Neural cell (in vitro differentiated cells): Measurements from ENCODE around the gene MYOZ1. TPM values are rescaled to one million over a fixed set of nuclear protein-coding genes. Genes with fewer than 3 reads are reported as not detected.

ENCODE experiments used
- H2AFZ ChIP-seq: fragments of 200-600, 300-800 bp; sonication (generic), shearing (Covaris generic); 2 replicates; pipeline ENCODE4 v1.6.0; 2014; ENCODE audit warnings: low read depth, mild to moderate bottlenecking, antibody characterized with exemption, low read length, moderate library complexity
- H3F3A ChIP-seq: fragments of 200-600 bp; shearing (Covaris generic); 2 replicates; pipeline ENCODE4 v1.6.1; 2016; ENCODE audit warnings: mild to moderate bottlenecking, moderate library complexity, mixed read lengths, antibody characterized with exemption, low read length; ENCODE audit not compliant: insufficient read depth, poor library complexity, severe bottlenecking
- H3K27ac ChIP-seq: fragments of 200-600, 300-800 bp; sonication (generic), shearing (Covaris generic); 2 replicates; pipeline ENCODE4 v1.5.1; 2014; ENCODE audit warnings: mild to moderate bottlenecking, low read length, moderate library complexity
- H3K27me3 ChIP-seq: fragments of 300-800, 200-600 bp; sonication (generic), shearing (Covaris generic); 2 replicates; pipeline ENCODE4 v1.6.0; 2014; ENCODE audit warnings: mild to moderate bottlenecking, low read depth, low read length, moderate library complexity; ENCODE audit not compliant: insufficient read depth
- H3K36me3 ChIP-seq: fragments of 300-800, 200-600 bp; sonication (generic), shearing (Covaris generic); 2 replicates; pipeline ENCODE4 v1.5.1; 2014; ENCODE audit warnings: mild to moderate bottlenecking, antibody characterized with exemption, low read length, moderate library complexity; ENCODE audit not compliant: insufficient read depth
- H3K4me2 ChIP-seq: fragments of 300-800, 200-600 bp; sonication (generic), shearing (Covaris generic); 2 replicates; pipeline ENCODE4 v1.6.0; 2014; ENCODE audit warnings: mild to moderate bottlenecking, low read length
- H3K4me3 ChIP-seq: fragments of 300-800, 200-600 bp; sonication (generic), shearing (Covaris generic); 2 replicates; pipeline ENCODE4 v1.5.1; 2014; ENCODE audit warnings: mild to moderate bottlenecking, low read length, moderate library complexity
- H3K79me2 ChIP-seq: fragments of 200-600 bp; shearing (Covaris generic); replicated peaks from 2 replicates; pipeline ENCODE4 v1.6.0; 2014; ENCODE audit warnings: mild to moderate bottlenecking, low read length, moderate library complexity; ENCODE audit not compliant: insufficient read depth
- H3K9ac ChIP-seq: fragments of 300-800, 200-600 bp; sonication (generic), shearing (Covaris generic); 2 replicates; pipeline ENCODE4 v1.6.1; 2016; ENCODE audit warnings: mild to moderate bottlenecking, low read length, mixed read lengths
- H3K9me2 ChIP-seq: fragments of 200-600 bp; shearing (Covaris generic); 2 replicates; pipeline ENCODE4 v1.6.1; 2016; ENCODE audit warnings: mild to moderate bottlenecking, low read length, mixed read lengths; ENCODE audit not compliant: insufficient read depth
- H3K9me3 ChIP-seq: fragments of 200-600, 300-800 bp; sonication (generic), shearing (Covaris generic); 2 replicates; pipeline ENCODE4 v1.6.1; 2016; ENCODE audit warnings: mild to moderate bottlenecking, mixed run types, low read length, moderate library complexity, mixed read lengths
- H4K20me1 ChIP-seq: fragments of 200-600 bp; shearing (Covaris generic); 2 replicates; pipeline ENCODE4 v1.6.1; 2016; ENCODE audit warnings: mild to moderate bottlenecking, mixed run types; ENCODE audit not compliant: insufficient read depth
- CTCF ChIP-seq: fragments of 450-650 bp; IDR thresholded peaks from 2 replicates; pipeline ENCODE4 v1.5.1; 2014; ENCODE audit warnings: antibody characterized with exemption, mild to moderate bottlenecking, moderate library complexity; ENCODE audit not compliant: poor library complexity, severe bottlenecking
- EP300 ChIP-seq: fragments of 450-650 bp; conservative IDR thresholded peaks from 2 replicates; pipeline ENCODE4 v1.6.1; 2014; ENCODE audit warnings: antibody characterized with exemption, mild to moderate bottlenecking, moderate library complexity; ENCODE audit not compliant: poor library complexity, severe bottlenecking
- EZH2 ChIP-seq: fragments of 200-600, 300-800 bp; shearing (Covaris generic), sonication (generic); IDR thresholded peaks from 2 replicates; pipeline ENCODE4 v1.6.1; 2014; ENCODE audit warnings: antibody characterized with exemption, low read length, borderline replicate concordance, mild to moderate bottlenecking; ENCODE audit not compliant: insufficient read depth, poor library complexity, severe bottlenecking
- MXI1 ChIP-seq: fragments of 450-650 bp; conservative IDR thresholded peaks from 2 replicates; pipeline ENCODE4 v1.6.1; 2014; ENCODE audit warnings: antibody characterized with exemption, mild to moderate bottlenecking; ENCODE audit not compliant: poor library complexity, severe bottlenecking
- POLR2AphosphoS5 ChIP-seq: IDR thresholded peaks from 2 replicates; pipeline ENCODE4 v1.6.1; 2012
- RAD21 ChIP-seq: fragments of 450-650 bp; conservative IDR thresholded peaks from 2 replicates; pipeline ENCODE4 v1.6.1; 2014; ENCODE audit warnings: antibody characterized with exemption, mild to moderate bottlenecking, moderate library complexity
- REST ChIP-seq: IDR thresholded peaks from 2 replicates; pipeline ENCODE4 v1.6.1; 2012; ENCODE audit warnings: borderline replicate concordance
- SMC3 ChIP-seq: fragments of 450-650 bp; conservative IDR thresholded peaks from 2 replicates; pipeline ENCODE4 v1.6.1; 2014; ENCODE audit warnings: antibody characterized with exemption, mild to moderate bottlenecking, moderate library complexity; ENCODE audit not compliant: poor library complexity
- TAF1 ChIP-seq: IDR thresholded peaks from 2 replicates; pipeline ENCODE4 v1.6.1; 2012; ENCODE audit warnings: low read depth
- polyA plus RNA-seq: library from polyadenylated mRNA; depleted of rRNA; stranded (reverse); fragments of >200 nt; gene quantifications from 2 replicates; pipeline ENCODE4 v1.2.3, GENCODE V29; 2014

The MYOZ1 gene
- polyA plus RNA-seq, 1 donor from 2014 or later, result 0.61 TPM

DNA sequence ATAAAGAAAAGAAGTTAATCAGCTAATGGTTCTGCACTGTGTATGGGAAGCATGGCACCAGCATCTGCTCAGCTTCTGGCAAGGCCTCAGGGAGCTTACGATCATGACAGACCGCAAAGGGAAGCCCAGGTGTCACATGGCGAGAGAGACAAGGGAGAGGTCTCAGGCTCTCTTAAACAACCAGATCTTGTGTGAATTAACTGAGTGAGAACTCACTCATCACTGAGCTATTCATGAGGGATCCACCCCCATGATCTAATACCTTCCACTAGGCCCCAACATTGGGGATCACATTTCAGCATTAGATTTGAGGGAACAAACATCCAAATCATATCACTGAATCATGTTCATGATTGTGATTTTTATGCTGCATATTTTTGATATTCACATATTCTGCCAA lies 55.9 kb downstream of the MYOZ1 start:
- Histone ChIP-seq H2AFZ (no peak overlapping the region), H4K20me1 (no peaks in the 10 kb centered on the region), H3K4me3 (no peak overlapping the region), H3K9ac (no peak overlapping the region), H3K36me3 (no peaks in the 10 kb centered on the region), H3K27me3 (no peaks in the 10 kb centered on the region), H3K9me3 (no peaks in the 10 kb centered on the region), H3K4me2 (no peak overlapping the region), H3K9me2 (no peaks in the 10 kb centered on the region), H3K79me2 (peaks cover 3% of the 10 kb centered on the region), H3F3A (no peaks in the 10 kb centered on the region), H3K27ac (no peak overlapping the region)
- no peak for TF ChIP-seq RAD21
- TF ChIP-seq TAF1, result no peak
- TF ChIP-seq SMC3, result no peak
- TF ChIP-seq POLR2AphosphoS5, result no peak
- TF ChIP-seq REST, result no peak
- no peak for TF ChIP-seq EZH2
- TF ChIP-seq CTCF, result no peak
- TF ChIP-seq EP300, result no peak
- TF ChIP-seq MXI1, result no peak

DNA sequence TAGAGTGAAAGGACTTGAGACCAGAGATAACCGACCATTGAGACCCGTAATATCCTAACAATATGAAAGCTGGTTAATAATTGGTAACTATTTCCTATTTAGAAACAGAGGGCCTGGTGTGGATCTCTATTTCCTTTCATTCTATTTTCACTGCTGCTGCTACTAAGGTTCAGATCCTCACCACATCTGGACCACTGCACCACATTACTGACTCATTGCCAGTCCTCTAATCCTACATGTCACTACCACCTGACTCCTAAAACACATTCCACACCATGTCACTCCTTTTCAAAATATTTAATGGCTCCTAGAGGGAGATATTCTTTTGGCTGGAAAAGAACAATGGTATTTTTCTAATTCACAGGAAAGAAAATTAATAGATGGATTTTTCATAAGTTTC lies 56.5 kb downstream of the MYOZ1 start:
- H3K9ac ChIP-seq, result no peak overlapping the region
- no peak overlapping the region for H3K4me3 ChIP-seq
- H3K79me2 ChIP-seq, result peaks cover 3% of the 10 kb centered on the region
- H3K4me2 ChIP-seq, result no peak overlapping the region
- H3K27me3 ChIP-seq, result no peaks in the 10 kb centered on the region
- no peak overlapping the region for H3K27ac ChIP-seq
- no peaks in the 10 kb centered on the region for H3F3A ChIP-seq
- no peaks in the 10 kb centered on the region for H3K36me3 ChIP-seq
- no peak for TF ChIP-seq RAD21
- TF ChIP-seq CTCF, result no peak
- no peak for TF ChIP-seq EZH2
- no peak for TF ChIP-seq MXI1
- TF ChIP-seq REST, result no peak
- TF ChIP-seq EP300, result no peak
- no peak for TF ChIP-seq POLR2AphosphoS5
- TF ChIP-seq TAF1, result no peak
- no peak for TF ChIP-seq SMC3
- no peak overlapping the region for H2AFZ ChIP-seq
- H3K9me2 ChIP-seq, result no peaks in the 10 kb centered on the region
- H3K9me3 ChIP-seq, result no peaks in the 10 kb centered on the region
- no peaks in the 10 kb centered on the region for H4K20me1 ChIP-seq
